ENCODE measurements around the gene TBC1D2B.

- peak; percentile 80 to 89 for TF ChIP-seq POLR2AphosphoS5 (IDR thresholded peaks at IDR 0.05)
- peak in 1 of 6 experiments; percentile 6 for TF ChIP-seq CTCF (IDR thresholded peaks at IDR 0.05)
- TF ChIP-seq POLR2A (IDR thresholded peaks at IDR 0.05), result peak in 1 of 4 donors; percentile 29
- TF ChIP-seq EP300 (IDR thresholded peaks at IDR 0.05), result peak in 2 of 4 donors; percentile 44 to 50
Measured at GRCh38 chr15:78065284-78065872, 12.1 kb downstream of the TBC1D2B start.

Data from upper lobe of left lung (tissue), 4 donors.